GM12878 (cell line): ENCODE data around the gene GUCY1B1. TPM values are rescaled to one million over a fixed set of nuclear protein-coding genes. Genes with fewer than 3 reads are reported as not detected.
A peak's percentile ranks its signal among the peaks of the same experiment; 100 is the strongest.

Source experiments
- ATAC-seq: fragments of 200-7000 bp; cut with Tn5 transposase; 3 replicates; pipeline ENCODE4 v1.9.1; 2020; ENCODE audit warnings: mild to moderate bottlenecking, moderate library complexity
- BruUV-seq: library from RNA; stranded (reverse); fragments of 400-500 nt; replicated peaks from 2 replicates; lab custom pipeline; 2021; lab: Mats Ljungman, UMichigan
- CTCF ChIA-PET: fragments of 300-600 bp; sonication (Branson Sonifier 250); formaldehyde crosslinking; extraction: SDS; loops from one replicate; lab custom pipeline; 2021; ENCODE audit warnings: inconsistent platforms; lab: Yijun Ruan, JAX
- POLR2A ChIA-PET: fragments of 350-600 bp; formaldehyde crosslinking; extraction: SDS; loops from one replicate; lab custom pipeline; 2021; ENCODE audit warnings: inconsistent platforms; lab: Charles Lee
- RAD21 ChIA-PET: fragments of 300-600 bp; sonication (Branson Sonifier 250); formaldehyde crosslinking; loops from one replicate; lab custom pipeline; 2023; ENCODE audit warnings: antibody characterized with exemption; ENCODE audit not compliant: unreplicated experiment; lab: Charles Lee
- SMC1A ChIA-PET: fragments of 300-600 bp; sonication (Branson Sonifier 250); formaldehyde crosslinking; loops from one replicate; lab custom pipeline; 2023; ENCODE audit not compliant: unreplicated experiment, uncharacterized antibody; lab: Charles Lee
- DNase-seq: peaks from one replicate; pipeline ENCODE4 v3.0.0-alpha.2; 2011; ENCODE audit warnings: low read depth, low spot score
- FAIRE-seq: peaks from 3 replicates; lab custom pipeline; 2011; peaks lifted over from hg19 to GRCh38; lab: Jason Lieb, UNC
- H2AFZ ChIP-seq: 2 replicates; pipeline ENCODE4 v1.6.0; 2011; ENCODE audit warnings: low read depth, low read length, control low read depth; ENCODE audit not compliant: control insufficient read depth
- H3K27ac ChIP-seq: 2 replicates; pipeline ENCODE4 v1.5.1; 2011; ENCODE audit warnings: control low read depth; ENCODE audit not compliant: control insufficient read depth, insufficient read depth
- H3K27me3 ChIP-seq, 2 experiments: replicated peaks in 1 of 2; 2 replicates each; pipeline versions ENCODE4 v1.6.0 to v1.6.1; 2011; ENCODE audit warnings: low read length in 1 of 2; ENCODE audit not compliant: control insufficient read depth in 2 of 2, insufficient read depth in 2 of 2
- H3K36me3 ChIP-seq, 2 experiments: 2 replicates each; pipeline ENCODE4 v1.5.1; 2011; ENCODE audit warnings: low read length in 1 of 2; ENCODE audit not compliant: control insufficient read depth in 2 of 2, insufficient read depth in 2 of 2
- H3K4me1 ChIP-seq: 2 replicates; pipeline ENCODE4 v1.6.1; 2011; ENCODE audit warnings: mild to moderate bottlenecking, low read length, moderate library complexity, mixed read lengths; ENCODE audit not compliant: control insufficient read depth, insufficient read depth
- H3K4me2 ChIP-seq: 2 replicates; pipeline ENCODE4 v1.6.0; 2011; ENCODE audit warnings: control low read depth; ENCODE audit not compliant: control insufficient read depth, insufficient read depth
- H3K4me3 ChIP-seq: fragments of 200-600 bp; sonication (generic); 2 replicates; pipeline ENCODE4 v1.5.1; 2016
- H3K79me2 ChIP-seq: 2 replicates; pipeline ENCODE4 v1.6.0; 2011; ENCODE audit warnings: low read length; ENCODE audit not compliant: control insufficient read depth, insufficient read depth
- H3K9ac ChIP-seq: 2 replicates; pipeline ENCODE4 v1.8.0; 2011; ENCODE audit warnings: low read length, control low read depth, mixed read lengths; ENCODE audit not compliant: control insufficient read depth, insufficient read depth
- H3K9me3 ChIP-seq: replicated peaks from 3 replicates; pipeline ENCODE4 v1.5.1; 2011; ENCODE audit warnings: mild to moderate bottlenecking, low read length; ENCODE audit not compliant: control insufficient read depth, insufficient read depth
- H4K20me1 ChIP-seq: 2 replicates; pipeline ENCODE4 v1.6.0; 2011; ENCODE audit not compliant: control insufficient read depth, insufficient read depth
- NR2C1 ChIP-seq: fragments of 450-650 bp; IDR thresholded peaks from 2 replicates; pipeline ENCODE4 v1.6.1; 2017; ENCODE audit warnings: antibody characterized with exemption, mild to moderate bottlenecking, moderate library complexity
- NR2F1 ChIP-seq: fragments of 450-650 bp; conservative IDR thresholded peaks from 2 replicates; pipeline ENCODE4 v1.6.1; 2017; ENCODE audit warnings: mild to moderate bottlenecking
- ZBED1 ChIP-seq: IDR thresholded peaks from 2 replicates; pipeline ENCODE4 v1.6.1; 2016; ENCODE audit warnings: borderline replicate concordance
- WGBS: methylation state at CpG from one replicate; pipeline ENCODE4 v1.1.6; 2016; ENCODE audit warnings: low lambda C conversion rate; ENCODE audit not compliant: insufficient replicate concordance, insufficient coverage; ENCODE audit errors: missing lambda C conversion rate; 5-methylcytosine and 5-hydroxymethylcytosine counted together
- in situ Hi-C: fragments of 300-500 bp; cut with MboI; formaldehyde crosslinking; loops from 9 replicates; pipeline ENCODE4 v1.14.3; 2018; ENCODE audit warnings: mixed read lengths
- intact Hi-C: fragments of 100-400 bp; cut with micrococcal nuclease; formaldehyde crosslinking; loops from one replicate; pipeline ENCODE4 v1.14.2; 2022; ENCODE audit not compliant: unreplicated experiment
- polyA plus RNA-seq, 11 experiments: library from polyadenylated mRNA; depleted of rRNA in 4 of 11; unstranded in 6 of 11; stranded (reverse) in 5 of 11; fragments of >200 nt; fragmentation: Nextera tagmentation in 4 of 11; fragmentation: Illumina TruSeq in 1 of 11; extraction: Ambion mirVana in 4 of 11; extraction: Trizol in 1 of 11; gene quantifications; 1 replicate in 1 of 11; 2 replicates in 10 of 11; pipeline versions ENCODE4 v1.2.1 to v1.2.3, GENCODE V29; 2011 to 2016; ENCODE audit warnings: inconsistent platforms in 2 of 11, missing spikeins in 2 of 11, low read depth in 1 of 11
- total RNA-seq, 4 experiments: library from RNA; depleted of rRNA in 3 of 4; stranded (reverse); fragments of >200 nt in 3 of 4; fragmentation: Illumina TruSeq in 1 of 4; extraction: Trizol in 1 of 4; gene quantifications; 2 replicates each; pipeline versions ENCODE4 v1.2.1 to v1.2.3, GENCODE V29; 2013 to 2021

GUCY1B1 gene
- total and polyA plus RNA-seq, 10 of the 15 experiments (the other 5 are each of a cell fraction or from before 2014, with no cell fraction given), result 0.60 to 38.5 (median 1.4) TPM

- Histone ChIP-seq H3K4me3 (no peak overlapping the region), H3K27me3 (peaks cover 0 to 7% of the 10 kb centered on the region in 2 experiments; a peak in 2 of 4 replicates), H3K79me2 (no peaks in the 10 kb centered on the region), H3K4me2 (no peak overlapping the region), H3K9ac (no peak overlapping the region), H3K9me3 (no peaks in the 10 kb centered on the region; the same call in 2 of the 3 replicates), H3K27ac (no peak overlapping the region), H3K36me3 (no peaks in the 10 kb centered on the region), H4K20me1 (no peaks in the 10 kb centered on the region), H2AFZ (no peak overlapping the region), H3K4me1 (no peaks in the 10 kb centered on the region)
- ATAC-seq (no peak), DNase-seq (no peak), FAIRE-seq (no peak)
- TF ChIP-seq NR2C1 (0 out of 2 replicates have a peak, but pooled peaks have one; percentile 29), NR2F1 (peak; percentile 60), ZBED1 (no peak)
- BruUV-seq, result no TSS peak
- ChIA-PET POLR2A (interaction anchor here (0.8 to 3.1 kb wide), 11 partner anchors 9 to 128 kb away, joined by 3 to 18 read pairs (median 4); partner anchors contain the start of gene GUCY1A1), SMC1A (interaction anchor here (0.9 to 4.2 kb wide), 21 partner anchors 8 to 315 kb away, joined by 3 to 22 read pairs (median 5); partner anchors contain the start of gene GUCY1A1), RAD21 (interaction anchor here (0.6 to 3.8 kb wide), 17 partner anchors 10 to 229 kb away, joined by 3 to 55 read pairs (median 5); partner anchors contain the start of gene GUCY1A1), CTCF (interaction anchor here (0.7 to 3.6 kb wide), 15 partner anchors 9 to 314 kb away, joined by 3 to 14 read pairs (median 4); no protein-coding TSS in a partner anchor)
- in situ Hi-C loops, result no loop called here
- 92% methylated on average over 1 of the region's 1 CpG for WGBS
- intact Hi-C loops, result loop anchor here (5.0 kb wide), 2 partner anchors 56 to 91 kb away; partner anchors contain the start of gene GUCY1A1
Observed at GRCh38 chr4:155757745-155758265, 1.0 kb upstream of the GUCY1B1 start.
